Inflammatory macrophage treated with lipopolysaccharide for 1 hour (primary cell): Measurements from ENCODE around the gene KLHL8.

ENCODE experiments used
- DNase-seq, 2 donors: peaks; one replicate each; pipeline ENCODE4 v3.0.0-alpha.2; 2020 to 2022

Gene KLHL8

GRCh38 chr4:87120010-87120409 is 100.4 kb downstream of the KLHL8 start:
- peak in 1 of 2 donors; percentile 63 for DNase-seq

GRCh38 chr4:87118826-87119225 is 101.6 kb downstream of the KLHL8 start:
- DNase-seq, result no peak

- DNase-seq, result no peak
Observed at GRCh38 chr4:87118421-87118820, 102.0 kb downstream of the KLHL8 start.

GRCh38 chr4:87117732-87118075 is 102.7 kb downstream of the KLHL8 start:
- DNase-seq, result no peak

GRCh38 chr4:87117051-87117731 is 103.2 kb downstream of the KLHL8 start:
- DNase-seq, result no peak

GRCh38 chr4:87116231-87116630 is 104.2 kb downstream of the KLHL8 start:
- no peak for DNase-seq

- no peak for DNase-seq
Observed at GRCh38 chr4:87114245-87115062, 106.0 kb downstream of the KLHL8 start.

- no peak for DNase-seq
Observed at GRCh38 chr4:87112063-87112462, 108.4 kb downstream of the KLHL8 start.
